ENCODE data around the gene GRIPAP1. TPM values are rescaled to one million over a fixed set of nuclear protein-coding genes. Genes with fewer than 3 reads are reported as not detected.
A peak's percentile ranks its signal among the peaks of the same experiment; 100 is the strongest.

The GRIPAP1 gene
- total RNA-seq, 1 donor from 2014 or later, result 15.0 TPM

GRCh38 chrX:48958635-48959094 lies 43.4 kb downstream of the GRIPAP1 start:
- no peaks in the 10 kb centered on the region for H3K4me1 ChIP-seq
- H3K36me3 ChIP-seq, result peaks cover 3 to 4% of the 10 kb centered on the region in 2 donors
- TF ChIP-seq, protein P1, sequence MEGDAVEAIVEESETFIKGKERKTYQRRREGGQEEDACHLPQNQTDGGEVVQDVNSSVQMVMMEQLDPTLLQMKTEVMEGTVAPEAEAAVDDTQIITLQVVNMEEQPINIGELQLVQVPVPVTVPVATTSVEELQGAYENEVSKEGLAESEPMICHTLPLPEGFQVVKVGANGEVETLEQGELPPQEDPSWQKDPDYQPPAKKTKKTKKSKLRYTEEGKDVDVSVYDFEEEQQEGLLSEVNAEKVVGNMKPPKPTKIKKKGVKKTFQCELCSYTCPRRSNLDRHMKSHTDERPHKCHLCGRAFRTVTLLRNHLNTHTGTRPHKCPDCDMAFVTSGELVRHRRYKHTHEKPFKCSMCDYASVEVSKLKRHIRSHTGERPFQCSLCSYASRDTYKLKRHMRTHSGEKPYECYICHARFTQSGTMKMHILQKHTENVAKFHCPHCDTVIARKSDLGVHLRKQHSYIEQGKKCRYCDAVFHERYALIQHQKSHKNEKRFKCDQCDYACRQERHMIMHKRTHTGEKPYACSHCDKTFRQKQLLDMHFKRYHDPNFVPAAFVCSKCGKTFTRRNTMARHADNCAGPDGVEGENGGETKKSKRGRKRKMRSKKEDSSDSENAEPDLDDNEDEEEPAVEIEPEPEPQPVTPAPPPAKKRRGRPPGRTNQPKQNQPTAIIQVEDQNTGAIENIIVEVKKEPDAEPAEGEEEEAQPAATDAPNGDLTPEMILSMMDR (IDR thresholded peaks at IDR 0.05), result no peak
- H3K9me3 ChIP-seq, result peaks cover 0 to 3% of the 10 kb centered on the region in 2 donors
- H3K4me3 ChIP-seq, result peak overlapping the region; percentile 28 to 62
- peak overlapping the region; percentile 90 to 91 for H3K27ac ChIP-seq
- DNase-seq (ENCODE audit: low spot score in 2 of 2), result peak in 1 of 2 donors; percentile 82
- no peaks in the 10 kb centered on the region for H3K27me3 ChIP-seq
- intact Hi-C loops (cut with DNase I), result loop anchor here (1.0 to 5.0 kb wide), 6 partner anchors 44 to 310 kb away; partner anchors contain the start of genes GRIPAP1, HDAC6, PPP1R3F and PQBP1

DNA sequence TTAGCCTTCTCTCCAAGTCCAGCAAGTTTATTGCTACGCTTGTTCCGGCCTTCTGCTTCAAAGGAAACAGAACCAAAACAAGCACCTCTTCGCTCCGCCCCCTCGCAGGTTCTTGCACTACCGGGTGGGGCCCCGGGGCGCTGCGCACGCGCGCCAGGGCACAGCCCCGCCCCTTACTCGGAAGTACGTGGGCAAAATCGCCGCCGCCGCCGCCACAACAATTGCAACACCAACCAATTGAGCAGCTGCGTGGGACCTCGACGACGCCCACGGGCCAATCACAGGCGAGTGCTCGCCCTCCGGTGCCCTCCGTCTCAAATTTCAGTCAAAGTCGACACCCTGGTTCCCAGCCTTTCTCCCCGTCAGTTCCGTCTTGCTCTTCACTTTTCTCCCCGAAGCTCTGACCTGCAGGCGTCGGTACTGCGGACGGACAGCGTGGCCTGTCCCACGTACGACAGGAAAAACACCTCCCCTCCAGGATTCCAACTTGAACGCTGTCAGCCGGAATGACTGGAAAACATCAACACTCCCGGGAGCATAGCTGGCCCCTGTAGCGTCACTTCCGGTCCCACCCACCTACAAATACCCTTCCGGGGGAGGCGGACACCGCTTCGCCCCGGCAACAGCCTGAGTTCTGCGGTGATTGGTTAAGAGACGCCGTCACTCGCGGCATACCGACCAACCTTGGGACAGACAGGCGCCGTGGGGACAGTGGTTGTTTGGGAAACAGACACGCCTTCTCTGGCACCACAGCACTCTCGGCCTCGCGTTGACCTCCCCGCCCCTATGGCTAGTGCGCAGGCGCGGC lies 44.0 kb downstream of the GRIPAP1 start:
- Histone ChIP-seq H3K4me3 (peak overlapping the region; percentile 58 to 86), H3K27ac (peak overlapping the region; percentile 90 to 92), H3K36me3 (peaks cover 3 to 4% of the 10 kb centered on the region in 2 donors), H3K9me3 (peaks cover 0 to 3% of the 10 kb centered on the region in 2 donors), H3K4me1 (no peaks in the 10 kb centered on the region), H3K27me3 (no peaks in the 10 kb centered on the region)
- TF ChIP-seq, protein P1 (IDR thresholded peaks at IDR 0.05), result no peak
- peak; percentile 90 to 98 for DNase-seq (ENCODE audit: low spot score in 2 of 2)
- intact Hi-C loops (cut with DNase I), result loop anchor here (1.0 to 5.0 kb wide), 7 partner anchors 39 to 311 kb away; partner anchors contain the start of genes GRIPAP1, HDAC6, PIM2 and PPP1R3F

- H3K4me3 ChIP-seq, result peak within 1 kb of the TSS; percentile 58 to 86
- peaks cover 3 to 4% of the 10 kb centered on the region in 2 donors for H3K36me3 ChIP-seq
- TF ChIP-seq, protein P1 (IDR thresholded peaks at IDR 0.05), result no peak
- intact Hi-C loops (cut with DNase I), result loop anchor here (1.0 to 5.0 kb wide), 2 partner anchors 38 to 155 kb away; partner anchors contain the start of genes HDAC6 and PIM2
- peak within 1 kb of the TSS; percentile 90 to 92 for H3K27ac ChIP-seq
- peaks cover 0 to 3% of the 10 kb centered on the region in 2 donors for H3K9me3 ChIP-seq
- no peak for DNase-seq (ENCODE audit: low spot score in 2 of 2)
- no peaks in the 10 kb centered on the region for H3K27me3 ChIP-seq
- no peaks in the 10 kb centered on the region for H3K4me1 ChIP-seq
Measured at GRCh38 chrX:48957477-48957826, 44.6 kb downstream of the GRIPAP1 start, which contains the start of gene OTUD5. TSS of gene OTUD5 (minus strand) at chrX:48957607. CDS start at chrX:48957570, 37 bp downstream.

- no peaks in the 10 kb centered on the region for H3K27me3 ChIP-seq
- no peaks in the 10 kb centered on the region for H3K4me1 ChIP-seq
- H3K4me3 ChIP-seq, result peak overlapping the region; percentile 58 to 86
- peaks cover 0 to 3% of the 10 kb centered on the region in 2 donors for H3K9me3 ChIP-seq
- peak overlapping the region; percentile 90 to 92 for H3K27ac ChIP-seq
- TF ChIP-seq, protein P1 (IDR thresholded peaks at IDR 0.05), result no peak
- DNase-seq (ENCODE audit: low spot score in 2 of 2), result peak in 1 of 2 donors; percentile 67
- intact Hi-C loops (cut with DNase I), result loop anchor here (1.0 to 5.0 kb wide), 2 partner anchors 38 to 155 kb away; partner anchors contain the start of genes HDAC6 and PIM2
- H3K36me3 ChIP-seq, result peaks cover 3 to 4% of the 10 kb centered on the region in 2 donors
Measured at GRCh38 chrX:48956728-48957414, 45.2 kb downstream of the GRIPAP1 start.

- intact Hi-C loops (cut with DNase I), result no loop called here
- no peak for DNase-seq (ENCODE audit: low spot score in 2 of 2)
Measured at GRCh38 chrX:48948589-48948988, 53.5 kb downstream of the GRIPAP1 start.

More at GRCh38 chrX:48948589-48948988, 53.5 kb downstream of the GRIPAP1 start:
- no peaks in the 10 kb centered on the region for H3K4me1 ChIP-seq
- H3K36me3 ChIP-seq, result no peaks in the 10 kb centered on the region
- no peaks in the 10 kb centered on the region for H3K27me3 ChIP-seq
- H3K9me3 ChIP-seq, result no peaks in the 10 kb centered on the region
- TF ChIP-seq, protein P1 (IDR thresholded peaks at IDR 0.05), result no peak
- H3K4me3 ChIP-seq, result no peak overlapping the region
- H3K27ac ChIP-seq, result no peak overlapping the region

Data from ascending aorta (tissue), 2 donors.